ENCODE measurements around the gene GPR45.

GPR45 gene

DNA sequence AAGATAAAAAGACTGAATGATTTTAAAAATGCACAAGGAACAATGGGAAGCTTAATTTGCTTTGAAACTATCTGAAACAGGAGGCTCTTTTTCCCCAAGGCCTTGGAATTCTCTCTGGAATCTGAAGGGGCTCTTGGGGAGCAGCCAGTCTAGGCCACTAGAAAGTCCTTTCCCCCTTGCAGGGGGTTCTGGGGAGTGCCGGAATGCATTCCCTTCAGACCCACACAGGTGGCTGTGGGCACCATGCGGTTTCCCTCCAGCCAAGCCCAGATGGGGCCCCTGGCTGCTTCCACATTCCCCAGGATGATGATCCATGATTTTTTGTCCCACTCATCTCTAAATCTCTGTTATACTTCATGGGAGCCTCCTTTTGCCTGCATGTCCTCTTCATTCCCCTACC, 10.7 kb downstream of the GPR45 start:
- TF ChIP-seq PAX5 (IDR thresholded peaks at IDR 0.05; ENCODE audit: insufficient read depth, low read length, severe bottlenecking) (no peak), POU2F2 (IDR thresholded peaks at IDR 0.05; ENCODE audit: low read depth, low read length) (no peak), POLR2A (IDR thresholded peaks at IDR 0.05; ENCODE audit: low read depth, low read length) (no peak), TAF1 (IDR thresholded peaks at IDR 0.05; ENCODE audit: low read depth, low read length) (no peak), POLR2AphosphoS5 (IDR thresholded peaks at IDR 0.05; ENCODE audit: low read depth, low read length) (no peak), SPI1 (IDR thresholded peaks at IDR 0.05; ENCODE audit: low read depth, low read length) (no peak)
- FAIRE-seq = no peak
- no peak for DNase-seq (ENCODE audit: insufficient read length, low spot score)

DNA sequence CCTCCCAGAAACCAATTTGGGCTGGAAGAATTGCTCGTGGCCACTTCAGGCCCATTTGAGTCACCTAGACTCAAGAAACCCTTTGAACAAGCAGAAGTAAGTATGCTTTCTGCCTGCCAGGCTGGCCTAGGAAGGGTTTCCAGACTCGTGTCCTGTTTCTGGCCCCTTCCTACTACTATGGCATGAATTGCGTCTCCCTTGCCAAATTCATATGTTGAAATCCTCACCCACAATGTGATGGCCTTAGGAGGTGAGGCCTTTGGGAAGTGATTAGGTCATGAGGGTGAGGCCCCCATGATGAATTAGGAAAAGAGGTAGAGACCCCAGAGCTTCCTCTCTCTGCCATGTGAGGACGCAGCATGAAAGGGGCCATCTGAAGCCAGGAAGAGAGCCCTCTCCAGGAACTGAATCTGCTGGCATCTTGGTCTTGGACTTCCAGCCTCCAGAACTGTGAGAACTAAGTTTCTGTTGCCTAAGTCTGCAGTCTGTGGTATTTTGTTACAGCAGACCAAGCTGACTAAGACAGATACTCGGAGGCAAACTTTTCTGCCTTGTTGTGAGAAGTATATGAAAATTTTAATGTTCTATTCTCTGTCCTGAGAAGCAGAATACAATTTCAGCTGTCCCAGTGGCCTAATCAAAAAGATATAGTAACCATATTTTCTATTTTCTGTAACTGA, 13.1 kb downstream of the GPR45 start:
- DNase-seq (ENCODE audit: insufficient read length, low spot score) (no peak), FAIRE-seq (no peak)
- no peak for TF ChIP-seq POU2F2 (IDR thresholded peaks at IDR 0.05; ENCODE audit: low read depth, low read length)
- no peak for TF ChIP-seq POLR2AphosphoS5 (IDR thresholded peaks at IDR 0.05; ENCODE audit: low read depth, low read length)
- TF ChIP-seq POLR2A (IDR thresholded peaks at IDR 0.05; ENCODE audit: low read depth, low read length) = no peak
- no peak for TF ChIP-seq TAF1 (IDR thresholded peaks at IDR 0.05; ENCODE audit: low read depth, low read length)
- no peak for TF ChIP-seq PAX5 (IDR thresholded peaks at IDR 0.05; ENCODE audit: insufficient read depth, low read length, severe bottlenecking)

DNA sequence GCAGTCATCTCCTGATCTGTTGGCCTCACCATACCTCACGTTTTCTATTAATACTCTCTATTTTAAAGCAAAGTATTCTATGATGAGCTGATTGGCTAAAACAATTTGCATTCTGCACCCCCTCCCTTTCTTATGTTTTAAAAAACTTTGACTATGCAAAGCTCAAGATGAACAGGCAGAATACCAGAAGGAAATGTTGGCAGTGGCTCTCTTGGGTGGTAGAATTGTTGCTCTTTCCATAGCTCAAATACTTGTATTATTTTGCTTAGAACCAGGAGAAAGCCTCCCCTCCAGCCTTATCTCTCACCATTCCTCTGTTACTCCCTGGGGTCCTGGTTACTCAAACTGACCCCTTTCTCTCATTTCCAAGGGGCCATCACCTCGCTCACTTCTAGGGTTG, 14.4 kb downstream of the GPR45 start:
- no peak for FAIRE-seq
- DNase-seq (ENCODE audit: insufficient read length, low spot score) = no peak

DNA sequence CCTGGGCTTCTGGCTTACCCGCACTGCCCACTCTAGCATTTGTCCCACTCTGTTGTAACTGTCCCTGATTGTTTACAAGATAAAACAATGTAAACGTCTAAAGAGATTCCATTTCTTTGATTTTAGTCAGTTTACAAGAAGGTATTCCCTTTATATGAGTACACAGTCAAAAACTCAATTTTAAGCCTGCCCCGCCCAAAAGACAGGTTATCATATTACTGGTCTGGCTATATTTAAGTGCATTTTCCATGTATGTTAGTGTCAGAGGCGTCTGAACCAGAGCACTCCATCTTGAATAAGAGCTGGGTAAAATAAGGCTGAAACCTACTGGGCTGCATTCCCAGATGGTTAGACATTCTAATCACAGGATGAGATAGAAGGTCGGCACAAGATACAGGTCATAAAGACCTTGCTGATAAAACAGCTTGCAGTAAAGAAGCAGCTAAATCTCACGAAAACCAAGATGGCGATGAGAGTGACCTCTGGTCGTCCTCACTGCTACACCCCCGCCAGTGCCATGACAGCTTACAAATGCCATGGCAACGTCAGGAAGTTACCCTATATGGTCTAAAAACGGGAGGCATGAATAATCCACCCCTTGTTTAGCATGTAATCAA, 15.0 kb downstream of the GPR45 start:
- FAIRE-seq (no peak), DNase-seq (ENCODE audit: insufficient read length, low spot score) (no peak)
- TF ChIP-seq POLR2AphosphoS5 (IDR thresholded peaks at IDR 0.05; ENCODE audit: low read depth, low read length) (no peak), TAF1 (IDR thresholded peaks at IDR 0.05; ENCODE audit: low read depth, low read length) (no peak), PAX5 (IDR thresholded peaks at IDR 0.05; ENCODE audit: insufficient read depth, low read length, severe bottlenecking) (no peak), SPI1 (IDR thresholded peaks at IDR 0.05; ENCODE audit: low read depth, low read length) (no peak), POLR2A (IDR thresholded peaks at IDR 0.05; ENCODE audit: low read depth, low read length) (no peak), POU2F2 (IDR thresholded peaks at IDR 0.05; ENCODE audit: low read depth, low read length) (no peak)

More for the DNA sequence above, 14.4 kb downstream of the GPR45 start:
- TF ChIP-seq POU2F2 (IDR thresholded peaks at IDR 0.05; ENCODE audit: low read depth, low read length) (no peak), SPI1 (IDR thresholded peaks at IDR 0.05; ENCODE audit: low read depth, low read length) (no peak), PAX5 (IDR thresholded peaks at IDR 0.05; ENCODE audit: insufficient read depth, low read length, severe bottlenecking) (no peak), POLR2A (IDR thresholded peaks at IDR 0.05; ENCODE audit: low read depth, low read length) (no peak), TAF1 (IDR thresholded peaks at IDR 0.05; ENCODE audit: low read depth, low read length) (no peak), POLR2AphosphoS5 (IDR thresholded peaks at IDR 0.05; ENCODE audit: low read depth, low read length) (no peak)

DNA sequence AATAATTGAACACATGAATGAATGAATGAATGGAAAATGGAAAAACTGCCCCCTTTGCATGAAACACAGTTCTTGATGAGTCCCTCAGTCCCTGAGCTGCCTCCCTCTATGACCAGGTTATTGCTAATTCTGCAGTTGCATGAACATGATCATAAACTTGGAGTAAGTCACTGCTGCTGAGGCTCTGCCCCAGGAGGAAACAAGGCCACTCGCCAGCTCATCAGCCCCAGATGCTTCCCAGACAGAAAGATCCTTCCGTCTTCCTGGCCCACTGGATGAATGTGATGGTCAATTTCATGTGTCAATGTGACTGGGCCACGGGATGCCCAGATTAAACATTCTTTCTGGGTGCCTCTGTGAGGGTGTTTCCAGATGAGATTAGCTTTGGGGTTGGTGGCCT, 16.4 kb downstream of the GPR45 start:
- FAIRE-seq (no peak), DNase-seq (ENCODE audit: insufficient read length, low spot score) (no peak)
- TF ChIP-seq POLR2A (IDR thresholded peaks at IDR 0.05; ENCODE audit: low read depth, low read length) = no peak
- TF ChIP-seq TAF1 (IDR thresholded peaks at IDR 0.05; ENCODE audit: low read depth, low read length) = no peak
- TF ChIP-seq PAX5 (IDR thresholded peaks at IDR 0.05; ENCODE audit: insufficient read depth, low read length, severe bottlenecking) = no peak
- TF ChIP-seq SPI1 (IDR thresholded peaks at IDR 0.05; ENCODE audit: low read depth, low read length) = no peak
- TF ChIP-seq POU2F2 (IDR thresholded peaks at IDR 0.05; ENCODE audit: low read depth, low read length) = no peak
- no peak for TF ChIP-seq POLR2AphosphoS5 (IDR thresholded peaks at IDR 0.05; ENCODE audit: low read depth, low read length)

DNA sequence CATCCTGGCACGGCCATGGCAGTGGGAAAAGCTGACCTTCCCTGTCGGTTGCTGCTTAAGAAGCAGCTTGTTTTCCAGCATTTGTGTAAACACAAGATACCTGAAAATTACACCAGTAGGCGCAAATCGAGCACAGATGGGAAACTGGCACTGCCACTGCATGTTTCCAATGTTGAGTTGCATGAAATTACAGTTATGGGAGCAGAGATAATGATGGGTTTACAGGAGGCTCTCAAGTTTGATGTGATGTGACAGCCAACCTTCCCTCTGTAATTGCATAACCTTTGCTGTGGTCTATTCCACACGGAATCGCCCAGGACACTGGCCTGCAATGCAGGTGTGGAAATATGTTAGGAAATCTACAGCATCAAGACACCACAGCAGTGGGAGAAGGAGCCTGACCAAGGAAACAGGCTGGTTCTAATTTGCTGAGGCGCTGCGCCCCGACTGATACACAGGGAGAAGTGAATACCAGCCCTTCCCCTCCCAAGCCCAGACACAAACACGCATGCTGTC, 17.4 kb downstream of the GPR45 start:
- no peak for TF ChIP-seq TAF1 (IDR thresholded peaks at IDR 0.05; ENCODE audit: low read depth, low read length)
- TF ChIP-seq POLR2A (IDR thresholded peaks at IDR 0.05; ENCODE audit: low read depth, low read length) = no peak
- TF ChIP-seq PAX5 (IDR thresholded peaks at IDR 0.05; ENCODE audit: insufficient read depth, low read length, severe bottlenecking) = no peak
- no peak for TF ChIP-seq POU2F2 (IDR thresholded peaks at IDR 0.05; ENCODE audit: low read depth, low read length)
- TF ChIP-seq SPI1 (IDR thresholded peaks at IDR 0.05; ENCODE audit: low read depth, low read length) = no peak
- FAIRE-seq (no peak), DNase-seq (ENCODE audit: insufficient read length, low spot score) (no peak)

DNA sequence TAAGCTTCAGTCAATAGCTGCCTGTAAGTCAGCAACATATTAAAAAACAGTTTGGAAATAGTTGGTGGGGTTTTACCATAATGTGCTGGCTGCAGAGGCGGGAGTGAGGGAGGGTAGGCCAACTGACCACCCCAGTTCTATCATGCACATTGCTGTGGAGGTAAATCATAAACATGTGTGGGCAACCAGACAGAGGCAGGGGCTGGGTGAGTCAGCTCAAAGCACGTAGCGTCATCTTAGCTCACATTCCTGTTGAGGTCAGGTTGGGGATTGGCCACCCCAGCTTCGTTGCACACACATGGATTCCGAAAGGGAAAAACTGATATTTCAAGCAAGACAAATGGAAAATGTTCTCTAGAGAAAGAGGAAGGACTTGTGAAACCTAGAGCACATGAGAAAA, 19.5 kb downstream of the GPR45 start:
- no peak for FAIRE-seq
- TF ChIP-seq PAX5 (IDR thresholded peaks at IDR 0.05; ENCODE audit: insufficient read depth, low read length, severe bottlenecking) (no peak), POLR2A (IDR thresholded peaks at IDR 0.05; ENCODE audit: low read depth, low read length) (no peak), POU2F2 (IDR thresholded peaks at IDR 0.05; ENCODE audit: low read depth, low read length) (no peak), SPI1 (IDR thresholded peaks at IDR 0.05; ENCODE audit: low read depth, low read length) (no peak), TAF1 (IDR thresholded peaks at IDR 0.05; ENCODE audit: low read depth, low read length) (no peak), POLR2AphosphoS5 (IDR thresholded peaks at IDR 0.05; ENCODE audit: low read depth, low read length) (no peak)
- DNase-seq (ENCODE audit: insufficient read length, low spot score) = no peak

DNA sequence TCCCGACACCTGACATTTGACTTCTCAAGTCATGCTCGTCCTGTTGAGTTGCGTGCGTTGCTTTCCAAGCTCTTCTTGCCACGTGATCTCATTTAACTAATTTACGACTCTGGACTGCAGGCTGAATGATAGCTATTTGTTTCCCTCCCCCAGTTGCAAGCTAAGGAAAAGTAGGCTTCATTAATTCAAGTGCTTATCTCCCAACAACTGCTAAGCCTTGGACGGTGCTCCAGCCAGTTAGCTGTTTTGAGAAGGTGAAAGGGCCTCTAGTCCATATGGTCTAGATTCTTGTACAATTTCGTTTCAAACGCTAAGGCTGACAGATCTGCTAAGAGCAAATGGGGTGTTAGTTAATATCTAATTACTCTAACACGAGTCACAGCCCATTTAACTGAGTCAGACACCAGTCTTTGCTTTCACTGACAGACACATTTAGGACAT, 21.1 kb downstream of the GPR45 start:
- no peak for DNase-seq (ENCODE audit: insufficient read length, low spot score)
- no peak for TF ChIP-seq PAX5 (IDR thresholded peaks at IDR 0.05; ENCODE audit: insufficient read depth, low read length, severe bottlenecking)
- no peak for TF ChIP-seq TAF1 (IDR thresholded peaks at IDR 0.05; ENCODE audit: low read depth, low read length)
- no peak for TF ChIP-seq POLR2A (IDR thresholded peaks at IDR 0.05; ENCODE audit: low read depth, low read length)
- TF ChIP-seq SPI1 (IDR thresholded peaks at IDR 0.05; ENCODE audit: low read depth, low read length) = no peak
- TF ChIP-seq POU2F2 (IDR thresholded peaks at IDR 0.05; ENCODE audit: low read depth, low read length) = no peak
- TF ChIP-seq POLR2AphosphoS5 (IDR thresholded peaks at IDR 0.05; ENCODE audit: low read depth, low read length) = no peak
- FAIRE-seq = no peak

DNA sequence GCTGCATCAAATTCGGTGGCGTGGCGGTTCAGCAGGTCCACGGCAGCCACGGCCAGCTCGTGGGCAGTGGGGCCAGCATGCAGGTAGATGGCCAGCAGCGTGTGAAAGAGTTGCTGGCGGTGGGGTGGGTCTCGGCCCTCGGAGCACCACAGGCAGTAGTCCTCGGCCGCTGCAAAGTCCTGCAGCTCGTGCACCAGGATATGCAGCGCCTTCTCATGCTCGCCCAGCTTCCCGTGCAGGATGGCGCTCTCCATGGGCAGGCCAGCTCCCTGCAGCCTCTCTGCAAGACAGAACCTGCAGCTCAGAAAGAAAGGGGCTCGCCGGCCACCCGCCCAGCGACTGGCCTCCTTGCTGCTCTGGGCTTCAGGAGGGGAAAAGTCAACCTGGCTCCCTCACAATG, 27.9 kb downstream of the GPR45 start:
- TF ChIP-seq POLR2A (IDR thresholded peaks at IDR 0.05; ENCODE audit: low read depth, low read length) = no peak
- TF ChIP-seq TAF1 (IDR thresholded peaks at IDR 0.05; ENCODE audit: low read depth, low read length) = no peak
- TF ChIP-seq POU2F2 (IDR thresholded peaks at IDR 0.05; ENCODE audit: low read depth, low read length) = no peak
- TF ChIP-seq PAX5 (IDR thresholded peaks at IDR 0.05; ENCODE audit: insufficient read depth, low read length, severe bottlenecking) = no peak
- TF ChIP-seq SPI1 (IDR thresholded peaks at IDR 0.05; ENCODE audit: low read depth, low read length) = no peak
- no peak for TF ChIP-seq POLR2AphosphoS5 (IDR thresholded peaks at IDR 0.05; ENCODE audit: low read depth, low read length)
- FAIRE-seq = no peak

More for the DNA sequence above, 27.9 kb downstream of the GPR45 start:
- DNase-seq (ENCODE audit: insufficient read length, low spot score) = no peak

Data from GM12891 (cell line).